ENCODE results near the gene MAMSTR. TPM values are rescaled to one million over a fixed set of nuclear protein-coding genes. Genes with fewer than 3 reads are reported as not detected.

MAMSTR gene
- total and polyA plus RNA-seq, 9 of the 15 experiments (the other 6 are each of a cell fraction or from before 2014, with no cell fraction given): 0.08 to 1.00 (median 0.40) TPM; not detected in 1

- TF ChIP-seq, protein P1, sequence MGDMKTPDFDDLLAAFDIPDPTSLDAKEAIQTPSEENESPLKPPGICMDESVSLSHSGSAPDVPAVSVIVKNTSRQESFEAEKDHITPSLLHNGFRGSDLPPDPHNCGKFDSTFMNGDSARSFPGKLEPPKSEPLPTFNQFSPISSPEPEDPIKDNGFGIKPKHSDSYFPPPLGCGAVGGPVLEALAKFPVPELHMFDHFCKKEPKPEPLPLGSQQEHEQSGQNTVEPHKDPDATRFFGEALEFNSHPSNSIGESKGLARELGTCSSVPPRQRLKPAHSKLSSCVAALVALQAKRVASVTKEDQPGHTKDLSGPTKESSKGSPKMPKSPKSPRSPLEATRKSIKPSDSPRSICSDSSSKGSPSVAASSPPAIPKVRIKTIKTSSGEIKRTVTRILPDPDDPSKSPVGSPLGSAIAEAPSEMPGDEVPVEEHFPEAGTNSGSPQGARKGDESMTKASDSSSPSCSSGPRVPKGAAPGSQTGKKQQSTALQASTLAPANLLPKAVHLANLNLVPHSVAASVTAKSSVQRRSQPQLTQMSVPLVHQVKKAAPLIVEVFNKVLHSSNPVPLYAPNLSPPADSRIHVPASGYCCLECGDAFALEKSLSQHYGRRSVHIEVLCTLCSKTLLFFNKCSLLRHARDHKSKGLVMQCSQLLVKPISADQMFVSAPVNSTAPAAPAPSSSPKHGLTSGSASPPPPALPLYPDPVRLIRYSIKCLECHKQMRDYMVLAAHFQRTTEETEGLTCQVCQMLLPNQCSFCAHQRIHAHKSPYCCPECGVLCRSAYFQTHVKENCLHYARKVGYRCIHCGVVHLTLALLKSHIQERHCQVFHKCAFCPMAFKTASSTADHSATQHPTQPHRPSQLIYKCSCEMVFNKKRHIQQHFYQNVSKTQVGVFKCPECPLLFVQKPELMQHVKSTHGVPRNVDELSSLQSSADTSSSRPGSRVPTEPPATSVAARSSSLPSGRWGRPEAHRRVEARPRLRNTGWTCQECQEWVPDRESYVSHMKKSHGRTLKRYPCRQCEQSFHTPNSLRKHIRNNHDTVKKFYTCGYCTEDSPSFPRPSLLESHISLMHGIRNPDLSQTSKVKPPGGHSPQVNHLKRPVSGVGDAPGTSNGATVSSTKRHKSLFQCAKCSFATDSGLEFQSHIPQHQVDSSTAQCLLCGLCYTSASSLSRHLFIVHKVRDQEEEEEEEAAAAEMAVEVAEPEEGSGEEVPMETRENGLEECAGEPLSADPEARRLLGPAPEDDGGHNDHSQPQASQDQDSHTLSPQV (IDR thresholded peaks at IDR 0.05): peak; percentile 91
- TF ChIP-seq, protein P2, sequence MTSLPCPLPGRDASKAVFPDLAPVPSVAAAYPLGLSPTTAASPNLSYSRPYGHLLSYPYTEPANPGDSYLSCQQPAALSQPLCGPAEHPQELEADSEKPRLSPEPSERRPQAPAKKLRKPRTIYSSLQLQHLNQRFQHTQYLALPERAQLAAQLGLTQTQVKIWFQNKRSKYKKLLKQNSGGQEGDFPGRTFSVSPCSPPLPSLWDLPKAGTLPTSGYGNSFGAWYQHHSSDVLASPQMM (CRISPR knock-in tag; IDR thresholded peaks at IDR 0.05): no peak
- TF ChIP-seq, protein P3, sequence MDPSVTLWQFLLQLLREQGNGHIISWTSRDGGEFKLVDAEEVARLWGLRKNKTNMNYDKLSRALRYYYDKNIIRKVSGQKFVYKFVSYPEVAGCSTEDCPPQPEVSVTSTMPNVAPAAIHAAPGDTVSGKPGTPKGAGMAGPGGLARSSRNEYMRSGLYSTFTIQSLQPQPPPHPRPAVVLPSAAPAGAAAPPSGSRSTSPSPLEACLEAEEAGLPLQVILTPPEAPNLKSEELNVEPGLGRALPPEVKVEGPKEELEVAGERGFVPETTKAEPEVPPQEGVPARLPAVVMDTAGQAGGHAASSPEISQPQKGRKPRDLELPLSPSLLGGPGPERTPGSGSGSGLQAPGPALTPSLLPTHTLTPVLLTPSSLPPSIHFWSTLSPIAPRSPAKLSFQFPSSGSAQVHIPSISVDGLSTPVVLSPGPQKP (CRISPR knock-in tag; IDR thresholded peaks at IDR 0.05): no peak
- no peak for TF ChIP-seq MAFF (IDR thresholded peaks at IDR 0.05; ENCODE audit: low read length)
- TF ChIP-seq DACH1 (IDR thresholded peaks at IDR 0.05; ENCODE audit: partially characterized antibody): no peak
- TF ChIP-seq ZNF212 (CRISPR knock-in tag; IDR thresholded peaks at IDR 0.05): no peak
- TF ChIP-seq TARDBP (IDR thresholded peaks at IDR 0.05): no peak
- TF ChIP-seq, protein P4, sequence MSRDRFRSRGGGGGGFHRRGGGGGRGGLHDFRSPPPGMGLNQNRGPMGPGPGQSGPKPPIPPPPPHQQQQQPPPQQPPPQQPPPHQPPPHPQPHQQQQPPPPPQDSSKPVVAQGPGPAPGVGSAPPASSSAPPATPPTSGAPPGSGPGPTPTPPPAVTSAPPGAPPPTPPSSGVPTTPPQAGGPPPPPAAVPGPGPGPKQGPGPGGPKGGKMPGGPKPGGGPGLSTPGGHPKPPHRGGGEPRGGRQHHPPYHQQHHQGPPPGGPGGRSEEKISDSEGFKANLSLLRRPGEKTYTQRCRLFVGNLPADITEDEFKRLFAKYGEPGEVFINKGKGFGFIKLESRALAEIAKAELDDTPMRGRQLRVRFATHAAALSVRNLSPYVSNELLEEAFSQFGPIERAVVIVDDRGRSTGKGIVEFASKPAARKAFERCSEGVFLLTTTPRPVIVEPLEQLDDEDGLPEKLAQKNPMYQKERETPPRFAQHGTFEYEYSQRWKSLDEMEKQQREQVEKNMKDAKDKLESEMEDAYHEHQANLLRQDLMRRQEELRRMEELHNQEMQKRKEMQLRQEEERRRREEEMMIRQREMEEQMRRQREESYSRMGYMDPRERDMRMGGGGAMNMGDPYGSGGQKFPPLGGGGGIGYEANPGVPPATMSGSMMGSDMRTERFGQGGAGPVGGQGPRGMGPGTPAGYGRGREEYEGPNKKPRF (IDR thresholded peaks at IDR 0.05; ENCODE audit: low read depth, low read length): no peak
- TF ChIP-seq ZNF134 (CRISPR knock-in tag; conservative IDR thresholded peaks at IDR 0.05): no peak
- no peak for TF ChIP-seq ELF1 (tag; IDR thresholded peaks at IDR 0.05)
- no peak for TF ChIP-seq CHD4 (IDR thresholded peaks at IDR 0.05; ENCODE audit: insufficient read depth, insufficient replicate concordance, low read depth, low read length, poor library complexity, severe bottlenecking)
- TF ChIP-seq, protein P5, sequence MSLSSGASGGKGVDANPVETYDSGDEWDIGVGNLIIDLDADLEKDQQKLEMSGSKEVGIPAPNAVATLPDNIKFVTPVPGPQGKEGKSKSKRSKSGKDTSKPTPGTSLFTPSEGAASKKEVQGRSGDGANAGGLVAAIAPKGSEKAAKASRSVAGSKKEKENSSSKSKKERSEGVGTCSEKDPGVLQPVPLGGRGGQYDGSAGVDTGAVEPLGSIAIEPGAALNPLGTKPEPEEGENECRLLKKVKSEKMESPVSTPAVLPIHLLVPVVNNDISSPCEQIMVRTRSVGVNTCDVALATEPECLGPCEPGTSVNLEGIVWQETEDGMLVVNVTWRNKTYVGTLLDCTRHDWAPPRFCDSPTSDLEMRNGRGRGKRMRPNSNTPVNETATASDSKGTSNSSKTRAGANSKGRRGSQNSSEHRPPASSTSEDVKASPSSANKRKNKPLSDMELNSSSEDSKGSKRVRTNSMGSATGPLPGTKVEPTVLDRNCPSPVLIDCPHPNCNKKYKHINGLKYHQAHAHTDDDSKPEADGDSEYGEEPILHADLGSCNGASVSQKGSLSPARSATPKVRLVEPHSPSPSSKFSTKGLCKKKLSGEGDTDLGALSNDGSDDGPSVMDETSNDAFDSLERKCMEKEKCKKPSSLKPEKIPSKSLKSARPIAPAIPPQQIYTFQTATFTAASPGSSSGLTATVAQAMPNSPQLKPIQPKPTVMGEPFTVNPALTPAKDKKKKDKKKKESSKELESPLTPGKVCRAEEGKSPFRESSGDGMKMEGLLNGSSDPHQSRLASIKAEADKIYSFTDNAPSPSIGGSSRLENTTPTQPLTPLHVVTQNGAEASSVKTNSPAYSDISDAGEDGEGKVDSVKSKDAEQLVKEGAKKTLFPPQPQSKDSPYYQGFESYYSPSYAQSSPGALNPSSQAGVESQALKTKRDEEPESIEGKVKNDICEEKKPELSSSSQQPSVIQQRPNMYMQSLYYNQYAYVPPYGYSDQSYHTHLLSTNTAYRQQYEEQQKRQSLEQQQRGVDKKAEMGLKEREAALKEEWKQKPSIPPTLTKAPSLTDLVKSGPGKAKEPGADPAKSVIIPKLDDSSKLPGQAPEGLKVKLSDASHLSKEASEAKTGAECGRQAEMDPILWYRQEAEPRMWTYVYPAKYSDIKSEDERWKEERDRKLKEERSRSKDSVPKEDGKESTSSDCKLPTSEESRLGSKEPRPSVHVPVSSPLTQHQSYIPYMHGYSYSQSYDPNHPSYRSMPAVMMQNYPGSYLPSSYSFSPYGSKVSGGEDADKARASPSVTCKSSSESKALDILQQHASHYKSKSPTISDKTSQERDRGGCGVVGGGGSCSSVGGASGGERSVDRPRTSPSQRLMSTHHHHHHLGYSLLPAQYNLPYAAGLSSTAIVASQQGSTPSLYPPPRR (CRISPR knock-in tag; IDR thresholded peaks at IDR 0.05; ENCODE audit: borderline replicate concordance): no peak
- TF ChIP-seq ZNF668 (CRISPR knock-in tag; IDR thresholded peaks at IDR 0.05): no peak
These were observed 27.4 kb upstream of the MAMSTR start, which contains the start of gene IZUMO1 (continued) for GRCh38 chr19:48746738-48747575.

Measured in K562 (cell line).